Measurements from ENCODE around the gene ZBTB49. TPM values are rescaled to one million over a fixed set of nuclear protein-coding genes. Genes with fewer than 3 reads are reported as not detected.

The ZBTB49 gene
- polyA plus RNA-seq, 1 donor from 2014 or later = 16.5 TPM

DNA sequence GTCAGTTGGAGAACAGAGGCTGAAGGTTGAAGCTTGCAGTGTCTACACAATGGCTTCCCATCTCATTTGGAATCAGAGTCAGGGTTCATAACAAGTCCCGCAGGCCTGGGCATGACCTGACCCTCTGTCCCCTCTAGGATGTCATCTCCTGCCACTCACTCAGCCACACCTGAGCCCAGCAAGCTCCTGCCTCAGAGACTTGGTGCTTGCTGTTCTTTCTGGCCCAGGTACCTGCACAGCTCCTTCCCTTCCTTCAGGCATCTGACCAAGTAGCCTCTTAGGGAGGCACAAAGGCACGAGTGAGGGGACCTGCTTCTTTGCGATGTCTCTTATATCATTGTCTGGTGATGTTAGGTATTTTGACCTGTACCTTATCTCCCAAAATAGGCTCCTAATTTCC, 9.0 kb downstream of the ZBTB49 start:
- no peak overlapping the region for H3K9ac ChIP-seq (ENCODE audit: low read length)

DNA sequence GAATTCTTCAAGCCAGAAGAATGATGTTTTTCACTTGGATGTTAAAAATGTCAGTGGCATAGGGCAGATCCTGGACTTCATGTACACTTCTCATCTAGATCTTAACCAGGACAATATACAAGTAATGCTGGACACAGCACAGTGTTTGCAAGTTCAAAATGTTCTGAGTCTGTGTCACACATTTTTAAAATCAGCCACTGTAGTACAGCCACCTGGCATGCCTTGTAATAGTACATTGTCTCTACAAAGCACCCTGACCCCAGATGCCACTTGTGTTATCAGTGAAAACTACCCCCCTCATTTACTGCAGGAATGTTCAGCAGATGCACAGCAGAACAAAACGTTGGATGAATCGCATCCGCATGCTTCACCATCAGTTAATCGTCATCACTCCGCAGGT, 11.9 kb downstream of the ZBTB49 start:
- H3K4me2 ChIP-seq (ENCODE audit: low read length) = no peak overlapping the region
- no peaks in the 10 kb centered on the region for H3F3A ChIP-seq (ENCODE audit: insufficient read depth, low read length, poor library complexity, severe bottlenecking)
- H3K79me2 ChIP-seq (replicated peaks; ENCODE audit: insufficient read depth, low read length) = peaks cover 5% of the 10 kb centered on the region
- H3K9ac ChIP-seq (ENCODE audit: low read length) = no peak overlapping the region
- H2AFZ ChIP-seq (ENCODE audit: low read depth, low read length) = no peak overlapping the region
- no peak overlapping the region for H3K27ac ChIP-seq (ENCODE audit: low read length)
- no peaks in the 10 kb centered on the region for H3K9me2 ChIP-seq (ENCODE audit: insufficient read depth, low read length)
- H3K36me3 ChIP-seq (ENCODE audit: insufficient read depth, low read length) = peaks cover 9% of the 10 kb centered on the region
- TF ChIP-seq MXI1 (conservative IDR thresholded peaks at IDR 0.05; ENCODE audit: poor library complexity, severe bottlenecking) (no peak), TAF1 (IDR thresholded peaks at IDR 0.05; ENCODE audit: low read depth) (no peak), RAD21 (conservative IDR thresholded peaks at IDR 0.05) (no peak), SMC3 (conservative IDR thresholded peaks at IDR 0.05; ENCODE audit: poor library complexity) (no peak), EP300 (conservative IDR thresholded peaks at IDR 0.05; ENCODE audit: poor library complexity, severe bottlenecking) (no peak), EZH2 (IDR thresholded peaks at IDR 0.05; ENCODE audit: borderline replicate concordance, insufficient read depth, low read length, poor library complexity, severe bottlenecking) (no peak), POLR2AphosphoS5 (IDR thresholded peaks at IDR 0.05) (no peak)
- TF ChIP-seq, protein P1, sequence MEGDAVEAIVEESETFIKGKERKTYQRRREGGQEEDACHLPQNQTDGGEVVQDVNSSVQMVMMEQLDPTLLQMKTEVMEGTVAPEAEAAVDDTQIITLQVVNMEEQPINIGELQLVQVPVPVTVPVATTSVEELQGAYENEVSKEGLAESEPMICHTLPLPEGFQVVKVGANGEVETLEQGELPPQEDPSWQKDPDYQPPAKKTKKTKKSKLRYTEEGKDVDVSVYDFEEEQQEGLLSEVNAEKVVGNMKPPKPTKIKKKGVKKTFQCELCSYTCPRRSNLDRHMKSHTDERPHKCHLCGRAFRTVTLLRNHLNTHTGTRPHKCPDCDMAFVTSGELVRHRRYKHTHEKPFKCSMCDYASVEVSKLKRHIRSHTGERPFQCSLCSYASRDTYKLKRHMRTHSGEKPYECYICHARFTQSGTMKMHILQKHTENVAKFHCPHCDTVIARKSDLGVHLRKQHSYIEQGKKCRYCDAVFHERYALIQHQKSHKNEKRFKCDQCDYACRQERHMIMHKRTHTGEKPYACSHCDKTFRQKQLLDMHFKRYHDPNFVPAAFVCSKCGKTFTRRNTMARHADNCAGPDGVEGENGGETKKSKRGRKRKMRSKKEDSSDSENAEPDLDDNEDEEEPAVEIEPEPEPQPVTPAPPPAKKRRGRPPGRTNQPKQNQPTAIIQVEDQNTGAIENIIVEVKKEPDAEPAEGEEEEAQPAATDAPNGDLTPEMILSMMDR (IDR thresholded peaks at IDR 0.05; ENCODE audit: poor library complexity, severe bottlenecking) = no peak
- TF ChIP-seq, protein P2, sequence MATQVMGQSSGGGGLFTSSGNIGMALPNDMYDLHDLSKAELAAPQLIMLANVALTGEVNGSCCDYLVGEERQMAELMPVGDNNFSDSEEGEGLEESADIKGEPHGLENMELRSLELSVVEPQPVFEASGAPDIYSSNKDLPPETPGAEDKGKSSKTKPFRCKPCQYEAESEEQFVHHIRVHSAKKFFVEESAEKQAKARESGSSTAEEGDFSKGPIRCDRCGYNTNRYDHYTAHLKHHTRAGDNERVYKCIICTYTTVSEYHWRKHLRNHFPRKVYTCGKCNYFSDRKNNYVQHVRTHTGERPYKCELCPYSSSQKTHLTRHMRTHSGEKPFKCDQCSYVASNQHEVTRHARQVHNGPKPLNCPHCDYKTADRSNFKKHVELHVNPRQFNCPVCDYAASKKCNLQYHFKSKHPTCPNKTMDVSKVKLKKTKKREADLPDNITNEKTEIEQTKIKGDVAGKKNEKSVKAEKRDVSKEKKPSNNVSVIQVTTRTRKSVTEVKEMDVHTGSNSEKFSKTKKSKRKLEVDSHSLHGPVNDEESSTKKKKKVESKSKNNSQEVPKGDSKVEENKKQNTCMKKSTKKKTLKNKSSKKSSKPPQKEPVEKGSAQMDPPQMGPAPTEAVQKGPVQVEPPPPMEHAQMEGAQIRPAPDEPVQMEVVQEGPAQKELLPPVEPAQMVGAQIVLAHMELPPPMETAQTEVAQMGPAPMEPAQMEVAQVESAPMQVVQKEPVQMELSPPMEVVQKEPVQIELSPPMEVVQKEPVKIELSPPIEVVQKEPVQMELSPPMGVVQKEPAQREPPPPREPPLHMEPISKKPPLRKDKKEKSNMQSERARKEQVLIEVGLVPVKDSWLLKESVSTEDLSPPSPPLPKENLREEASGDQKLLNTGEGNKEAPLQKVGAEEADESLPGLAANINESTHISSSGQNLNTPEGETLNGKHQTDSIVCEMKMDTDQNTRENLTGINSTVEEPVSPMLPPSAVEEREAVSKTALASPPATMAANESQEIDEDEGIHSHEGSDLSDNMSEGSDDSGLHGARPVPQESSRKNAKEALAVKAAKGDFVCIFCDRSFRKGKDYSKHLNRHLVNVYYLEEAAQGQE (IDR thresholded peaks at IDR 0.05; ENCODE audit: borderline replicate concordance) = no peak
- no peaks in the 10 kb centered on the region for H4K20me1 ChIP-seq (ENCODE audit: insufficient read depth)
- no peaks in the 10 kb centered on the region for H3K9me3 ChIP-seq (ENCODE audit: low read length)
- H3K4me3 ChIP-seq (ENCODE audit: low read length) = no peak overlapping the region
- no peaks in the 10 kb centered on the region for H3K27me3 ChIP-seq (ENCODE audit: insufficient read depth, low read depth, low read length)

More for the DNA sequence above, 9.0 kb downstream of the ZBTB49 start:
- H3K9me3 ChIP-seq (ENCODE audit: low read length) = no peaks in the 10 kb centered on the region
- H2AFZ ChIP-seq (ENCODE audit: low read depth, low read length) = no peak overlapping the region
- H3K27ac ChIP-seq (ENCODE audit: low read length) = no peak overlapping the region
- H3K27me3 ChIP-seq (ENCODE audit: insufficient read depth, low read depth, low read length) = no peaks in the 10 kb centered on the region
- no peak overlapping the region for H3K4me3 ChIP-seq (ENCODE audit: low read length)
- H3K4me2 ChIP-seq (ENCODE audit: low read length) = no peak overlapping the region
- peaks cover 9% of the 10 kb centered on the region for H3K36me3 ChIP-seq (ENCODE audit: insufficient read depth, low read length)
- no peaks in the 10 kb centered on the region for H4K20me1 ChIP-seq (ENCODE audit: insufficient read depth)
- no peaks in the 10 kb centered on the region for H3K9me2 ChIP-seq (ENCODE audit: insufficient read depth, low read length)
- H3F3A ChIP-seq (ENCODE audit: insufficient read depth, low read length, poor library complexity, severe bottlenecking) = no peaks in the 10 kb centered on the region
- H3K79me2 ChIP-seq (replicated peaks; ENCODE audit: insufficient read depth, low read length) = peaks cover 24% of the 10 kb centered on the region
- TF ChIP-seq RAD21 (conservative IDR thresholded peaks at IDR 0.05) (no peak), EZH2 (IDR thresholded peaks at IDR 0.05; ENCODE audit: borderline replicate concordance, insufficient read depth, low read length, poor library complexity, severe bottlenecking) (no peak), TAF1 (IDR thresholded peaks at IDR 0.05; ENCODE audit: low read depth) (no peak), SMC3 (conservative IDR thresholded peaks at IDR 0.05; ENCODE audit: poor library complexity) (no peak), MXI1 (conservative IDR thresholded peaks at IDR 0.05; ENCODE audit: poor library complexity, severe bottlenecking) (no peak), EP300 (conservative IDR thresholded peaks at IDR 0.05; ENCODE audit: poor library complexity, severe bottlenecking) (no peak), POLR2AphosphoS5 (IDR thresholded peaks at IDR 0.05) (no peak)
- TF ChIP-seq, protein P1 (IDR thresholded peaks at IDR 0.05; ENCODE audit: poor library complexity, severe bottlenecking) = no peak
- TF ChIP-seq, protein P2 (IDR thresholded peaks at IDR 0.05; ENCODE audit: borderline replicate concordance) = no peak
